Stomach (tissue), 9 donors: ENCODE measurements around the gene TMSB15C. TPM values are rescaled to one million over a fixed set of nuclear protein-coding genes. Genes with fewer than 3 reads are reported as not detected.

Source experiments
- DNase-seq, 2 donors: peaks; one replicate each; pipeline versions ENCODE4 v3.0.0 to v3.0.0-alpha.2; 2013 to 2019
- H3K27ac ChIP-seq, 5 donors: fragments of 200-600 bp in 4 of 5; sonication (generic) in 4 of 5; one replicate each; pipeline ENCODE4 v1.5.1; 2013 to 2019; ENCODE audit warnings: mild to moderate bottlenecking in 1 of 5, moderate library complexity in 1 of 5
- H3K27me3 ChIP-seq, 3 donors: fragments of 200-600 bp; sonication (generic); one replicate each; pipeline ENCODE4 v1.5.1; 2017 to 2019; ENCODE audit warnings: mixed run types in 1 of 3
- H3K36me3 ChIP-seq, 4 donors: fragments of 200-600 bp; sonication (generic); 1 replicate in 3 of 4; 2 replicates in 1 of 4; pipeline ENCODE4 v1.5.1; 2016 to 2019
- H3K4me1 ChIP-seq, 4 donors: fragments of 200-600 bp; sonication (generic); one replicate each; pipeline ENCODE4 v1.5.1; 2016 to 2019
- H3K4me3 ChIP-seq, 4 donors: fragments of 200-600 bp; sonication (generic) in 3 of 4; one replicate each; pipeline ENCODE4 v1.5.1; 2016 to 2019; ENCODE audit warnings: mild to moderate bottlenecking in 1 of 4
- H3K9me3 ChIP-seq, 4 donors: fragments of 200-600 bp; sonication (generic); one replicate each; pipeline ENCODE4 v1.5.1; 2016 to 2019
- CTCF ChIP-seq, 7 experiments: fragments of 450-650 bp in 4 of 7; fragments of 200-600 bp in 3 of 7; sonication (generic) in 3 of 7; IDR thresholded peaks; one replicate each; pipeline ENCODE4 v1.5.1; 2016 to 2019; ENCODE audit warnings: antibody characterized with exemption in 7 of 7, control low read depth in 2 of 7, mild to moderate bottlenecking in 1 of 7
- EP300 ChIP-seq: sonication (generic); formaldehyde crosslinking; IDR thresholded peaks from one replicate; pipeline ENCODE4 v1.6.1; 2017; ENCODE audit warnings: antibody characterized with exemption
- POLR2A ChIP-seq, 4 donors: fragments of 450-650 bp; IDR thresholded peaks; one replicate each; pipeline ENCODE4 v1.6.1; 2016; ENCODE audit warnings: antibody characterized with exemption in 4 of 4, control low read depth in 2 of 4, mild to moderate bottlenecking in 1 of 4, moderate library complexity in 1 of 4
- POLR2AphosphoS5 ChIP-seq, 3 donors: sonication (generic); formaldehyde crosslinking; IDR thresholded peaks; one replicate each; pipeline ENCODE4 v1.6.1; 2016; ENCODE audit warnings: antibody characterized with exemption in 3 of 3
- WGBS, 5 donors: extraction: QIAGEN DNeasy Blood & Tissue Kit in 3 of 5; methylation state at CpG; one replicate each; pipeline versions ENCODE4 v1.1.5 to v1.1.7; 2013 to 2018; 5-methylcytosine and 5-hydroxymethylcytosine counted together
- intact Hi-C: fragments of 100-400 bp; cut with DNase I; formaldehyde crosslinking; loops from one replicate; pipeline ENCODE4 v1.15.1; 2023; ENCODE audit warnings: low total_unique reads
- polyA plus RNA-seq, 3 donors: library from polyadenylated mRNA; stranded (reverse); fragments of 200-250 nt; gene quantifications; one replicate each; pipeline ENCODE4 v1.2.3, GENCODE V29; 2013
- total RNA-seq, 5 donors: library from RNA; depleted of rRNA; stranded (reverse); fragments of >200 nt; gene quantifications; one replicate each; pipeline versions ENCODE4 v1.1.0 to v1.2.3, GENCODE V29; 2014 to 2016
- donor health status: healthy with polysubstance abuse.
- donor health status: Bipolar disorder and iron deficiency.
- donor health status: healthy.

The TMSB15C gene
- total and polyA plus RNA-seq, 8 donors = 0.33 to 11.7 (median 0.76) TPM; not detected in 3

GRCh38 chrX:104105330-104106262, 29.6 kb upstream of the TMSB15C start:
- H3K4me3 ChIP-seq = no peak overlapping the region
- no peaks in the 10 kb centered on the region for H3K4me1 ChIP-seq
- peaks cover 0 to 3% (median 0%) of the 10 kb centered on the region in 3 donors for H3K27me3 ChIP-seq
- WGBS, 5 donors = 55 to 71% (median 64%) methylated on average over 9 to 11 of the region's 11 CpGs
- H3K27ac ChIP-seq = no peak overlapping the region
- TF ChIP-seq POLR2A (IDR thresholded peaks at IDR 0.05) (no peak), POLR2AphosphoS5 (IDR thresholded peaks at IDR 0.05) (no peak), EP300 (no peak), CTCF (IDR thresholded peaks at IDR 0.05) (no peak)
- DNase-seq = no peak
- H3K36me3 ChIP-seq = no peaks in the 10 kb centered on the region
- H3K9me3 ChIP-seq = no peaks in the 10 kb centered on the region
- intact Hi-C loops = no loop called here

- intact Hi-C loops = no loop called here
- Histone ChIP-seq H3K27ac (no peak overlapping the region), H3K27me3 (peaks cover 0 to 3% (median 0%) of the 10 kb centered on the region in 3 donors), H3K36me3 (no peaks in the 10 kb centered on the region), H3K9me3 (no peaks in the 10 kb centered on the region), H3K4me3 (no peak overlapping the region), H3K4me1 (no peaks in the 10 kb centered on the region)
- no peak for DNase-seq
- TF ChIP-seq CTCF (IDR thresholded peaks at IDR 0.05) (no peak), POLR2AphosphoS5 (IDR thresholded peaks at IDR 0.05) (no peak), EP300 (no peak), POLR2A (IDR thresholded peaks at IDR 0.05) (no peak)
- 67 to 92% (median 87%) methylated on average over 8 to 10 of the region's 10 CpGs for WGBS, 5 donors
Measured at GRCh38 chrX:104104676-104105075, 28.6 kb upstream of the TMSB15C start.

DNA sequence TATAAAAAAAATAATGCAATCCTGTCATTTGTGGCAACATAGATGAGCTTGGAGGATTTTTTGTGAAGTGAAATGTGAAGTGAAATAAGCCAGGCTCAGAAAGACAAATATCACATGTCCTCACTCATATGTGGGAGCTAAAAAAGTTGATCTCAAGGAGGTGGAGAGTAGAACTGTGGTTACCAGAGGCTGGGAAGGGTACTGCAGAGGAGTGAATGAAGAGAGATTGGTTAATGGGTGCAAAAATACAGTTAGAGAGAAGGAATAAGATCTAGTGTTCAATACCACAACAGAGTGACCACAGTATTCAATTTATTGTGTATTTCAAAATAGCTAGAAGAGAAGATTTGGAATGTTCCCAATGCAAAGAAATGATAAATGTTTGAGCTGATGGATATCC, 22.9 kb upstream of the TMSB15C start:
- DNase-seq = no peak
- H3K4me1 ChIP-seq = no peaks in the 10 kb centered on the region
- H3K36me3 ChIP-seq = no peaks in the 10 kb centered on the region
- H3K9me3 ChIP-seq = no peaks in the 10 kb centered on the region
- no peak overlapping the region for H3K27ac ChIP-seq
- H3K27me3 ChIP-seq = peaks cover 0 to 7% (median 0%) of the 10 kb centered on the region in 3 donors
- intact Hi-C loops = no loop called here
- H3K4me3 ChIP-seq = no peak overlapping the region
- TF ChIP-seq EP300 (no peak), CTCF (IDR thresholded peaks at IDR 0.05) (no peak), POLR2A (IDR thresholded peaks at IDR 0.05) (no peak), POLR2AphosphoS5 (IDR thresholded peaks at IDR 0.05) (no peak)

DNA sequence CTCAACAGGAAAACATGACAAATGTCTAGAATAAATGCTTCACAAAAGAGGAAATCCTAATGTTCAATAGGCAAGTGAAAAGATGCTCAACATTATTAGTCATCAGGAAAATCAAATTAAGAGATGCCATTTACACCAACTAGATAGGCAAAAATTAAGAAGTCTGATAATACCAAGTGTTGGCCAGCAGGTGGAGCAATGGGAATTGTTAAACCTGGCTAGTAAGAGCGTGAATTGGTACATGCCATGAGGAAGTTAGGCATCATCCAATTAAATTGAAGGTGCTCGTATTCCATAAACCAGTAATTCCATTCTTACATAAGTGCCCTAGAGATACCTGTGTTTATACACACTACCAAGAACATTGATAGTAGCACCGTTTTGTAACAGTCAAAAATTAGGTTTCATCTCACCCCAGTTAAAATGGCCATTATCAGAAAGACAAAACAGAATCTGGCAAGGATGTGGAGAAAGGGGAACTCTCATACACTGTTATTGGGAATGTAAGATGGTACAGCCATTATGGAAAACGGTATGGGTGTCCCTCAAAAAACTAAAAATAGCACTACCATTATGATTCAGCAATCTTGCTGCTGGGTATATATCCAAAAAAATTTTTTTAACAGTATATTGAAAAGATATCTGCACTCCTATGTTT, 22.2 kb upstream of the TMSB15C start:
- no peak overlapping the region for H3K4me3 ChIP-seq
- peak; percentile 43 to 87 for DNase-seq
- WGBS, 5 donors = 0 to 6% (median 1%) methylated on average over 4 of the region's 4 CpGs
- peak in 4 of 7 experiments; percentile 39 to 66 (median 54) for TF ChIP-seq CTCF (IDR thresholded peaks at IDR 0.05)
- peak in 1 of 3 donors; percentile 32 for TF ChIP-seq POLR2AphosphoS5 (IDR thresholded peaks at IDR 0.05)
- TF ChIP-seq EP300 = no peak
- TF ChIP-seq POLR2A (IDR thresholded peaks at IDR 0.05) = no peak
- H3K36me3 ChIP-seq = no peaks in the 10 kb centered on the region
- no peak overlapping the region for H3K27ac ChIP-seq
- intact Hi-C loops = no loop called here
- H3K9me3 ChIP-seq = no peaks in the 10 kb centered on the region
- H3K4me1 ChIP-seq = no peaks in the 10 kb centered on the region
- peaks cover 0 to 10% (median 0%) of the 10 kb centered on the region in 3 donors for H3K27me3 ChIP-seq
